MM.1S (cell line): ENCODE measurements around the gene CRADD.

Experiments used
- EZH2 ChIP-seq: fragments of 300-600 bp; sonication (generic); optimal IDR thresholded peaks from 2 replicates; pipeline ENCODE3; 2017; ENCODE audit warnings: low read depth, mild to moderate bottlenecking, antibody characterized with exemption, low read length, mixed read lengths
- EZH2phosphoT487 ChIP-seq: fragments of 300-600 bp; sonication (generic); IDR thresholded peaks from 2 replicates; pipeline ENCODE4 v1.6.1; 2018; ENCODE audit warnings: antibody characterized with exemption, low read length
- TF ChIP-seq, protein P1 (sequence below): fragments of 300-600 bp; sonication (generic); IDR thresholded peaks from 2 replicates; pipeline ENCODE4 v1.5.1; 2016; ENCODE audit warnings: antibody characterized with exemption, low read length, mixed read lengths

DNA sequence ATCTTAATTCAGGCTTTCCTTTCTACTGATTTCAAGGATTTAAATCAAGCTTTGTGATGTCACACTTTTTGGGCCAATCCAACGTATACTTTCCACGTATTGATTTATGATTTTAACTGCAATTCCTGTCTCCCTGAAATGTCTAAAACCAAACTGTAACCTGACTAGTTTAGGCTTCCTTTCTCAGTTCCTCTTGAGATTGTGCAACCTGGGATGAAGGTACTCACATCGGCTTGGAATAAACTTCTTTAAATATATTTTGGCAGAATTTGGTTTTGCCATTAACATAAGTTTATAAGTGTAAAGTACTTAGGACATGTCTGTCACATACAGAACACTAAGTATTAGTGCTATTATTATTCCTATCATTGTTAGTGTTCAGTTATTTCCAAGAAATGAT lies 224.6 kb downstream of the CRADD start:
- TF ChIP-seq, protein P1, sequence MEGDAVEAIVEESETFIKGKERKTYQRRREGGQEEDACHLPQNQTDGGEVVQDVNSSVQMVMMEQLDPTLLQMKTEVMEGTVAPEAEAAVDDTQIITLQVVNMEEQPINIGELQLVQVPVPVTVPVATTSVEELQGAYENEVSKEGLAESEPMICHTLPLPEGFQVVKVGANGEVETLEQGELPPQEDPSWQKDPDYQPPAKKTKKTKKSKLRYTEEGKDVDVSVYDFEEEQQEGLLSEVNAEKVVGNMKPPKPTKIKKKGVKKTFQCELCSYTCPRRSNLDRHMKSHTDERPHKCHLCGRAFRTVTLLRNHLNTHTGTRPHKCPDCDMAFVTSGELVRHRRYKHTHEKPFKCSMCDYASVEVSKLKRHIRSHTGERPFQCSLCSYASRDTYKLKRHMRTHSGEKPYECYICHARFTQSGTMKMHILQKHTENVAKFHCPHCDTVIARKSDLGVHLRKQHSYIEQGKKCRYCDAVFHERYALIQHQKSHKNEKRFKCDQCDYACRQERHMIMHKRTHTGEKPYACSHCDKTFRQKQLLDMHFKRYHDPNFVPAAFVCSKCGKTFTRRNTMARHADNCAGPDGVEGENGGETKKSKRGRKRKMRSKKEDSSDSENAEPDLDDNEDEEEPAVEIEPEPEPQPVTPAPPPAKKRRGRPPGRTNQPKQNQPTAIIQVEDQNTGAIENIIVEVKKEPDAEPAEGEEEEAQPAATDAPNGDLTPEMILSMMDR: no peak
- TF ChIP-seq EZH2phosphoT487: no peak
- TF ChIP-seq EZH2: no peak
